ENCODE results near the gene TMIGD1. TPM values are rescaled to one million over a fixed set of nuclear protein-coding genes. Genes with fewer than 3 reads are reported as not detected.

Gene TMIGD1
- not detected in 2 replicates for total RNA-seq

GRCh38 chr17:30333503-30334360, at the start of gene TMIGD1:
TSS of gene TMIGD1 (minus strand) at chr17:30334057. CDS start at chr17:30332133, 1,924 bp downstream.

GRCh38 chr17:30378825-30379302, 45.0 kb upstream of the TMIGD1 start, which contains the start of gene CPD:
TSS of gene CPD (plus strand) at chr17:30378927. CDS start at chr17:30378981, 54 bp downstream.

GRCh38 chr17:30291543-30292285, 42.1 kb downstream of the TMIGD1 start, which contains the start of gene BLMH:
TSS of gene BLMH (minus strand) at chr17:30291944. CDS start at chr17:30291819, 125 bp downstream.

Other genes starting within 250 kb of the TMIGD1 start
- gene NSRP1, start 217.2 kb downstream of the TMIGD1 start, total RNA-seq = 13.4 and 14.6 TPM in 2 replicates
- gene SLC6A4, start 98.4 kb downstream of the TMIGD1 start, total RNA-seq = 0.11 and 0.12 TPM in 2 replicates
- 30.8 and 31.5 TPM in 2 replicates for gene BLMH, start 42.1 kb downstream of the TMIGD1 start, total RNA-seq
- 120 and 135 TPM in 2 replicates for gene CPD, start 44.9 kb upstream of the TMIGD1 start, total RNA-seq
- 45.0 and 62.8 TPM in 2 replicates for gene GOSR1, start 143.4 kb upstream of the TMIGD1 start, total RNA-seq